GM12873 (cell line): ENCODE results near the gene CEP131.

Experiments used
- CTCF ChIP-seq: IDR thresholded peaks from 2 replicates; pipeline ENCODE4 v1.5.1; 2012; ENCODE audit warnings: low read depth, mild to moderate bottlenecking, moderate library complexity, low read length, control low read depth; ENCODE audit not compliant: insufficient read depth; ENCODE audit errors: missing control alignments

CEP131 gene

GRCh38 chr17:81189670-81190530 lies 32.9 kb downstream of the CEP131 start:
- TF ChIP-seq CTCF, result no peak

DNA sequence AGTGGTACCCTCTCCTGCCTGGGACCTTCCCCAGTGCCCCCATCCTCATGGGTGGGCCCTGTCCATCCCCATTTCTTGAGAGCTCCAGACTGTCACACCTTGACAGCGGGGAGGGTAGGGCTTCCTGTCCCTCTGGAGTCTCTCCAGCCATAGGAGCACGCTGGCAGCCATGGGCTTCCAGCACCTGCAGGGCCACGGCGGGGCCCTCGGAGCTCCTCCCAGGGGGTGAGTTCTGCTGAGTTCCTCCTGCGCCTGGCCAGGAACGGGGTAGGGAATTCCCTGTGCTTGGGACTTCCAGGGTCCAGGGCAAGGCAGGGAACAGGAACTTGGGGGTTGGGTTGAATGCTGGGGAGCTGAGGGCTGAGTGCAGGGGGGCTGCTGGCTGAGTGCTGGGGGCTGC lies 33.7 kb downstream of the CEP131 start:
- no peak for TF ChIP-seq CTCF

DNA sequence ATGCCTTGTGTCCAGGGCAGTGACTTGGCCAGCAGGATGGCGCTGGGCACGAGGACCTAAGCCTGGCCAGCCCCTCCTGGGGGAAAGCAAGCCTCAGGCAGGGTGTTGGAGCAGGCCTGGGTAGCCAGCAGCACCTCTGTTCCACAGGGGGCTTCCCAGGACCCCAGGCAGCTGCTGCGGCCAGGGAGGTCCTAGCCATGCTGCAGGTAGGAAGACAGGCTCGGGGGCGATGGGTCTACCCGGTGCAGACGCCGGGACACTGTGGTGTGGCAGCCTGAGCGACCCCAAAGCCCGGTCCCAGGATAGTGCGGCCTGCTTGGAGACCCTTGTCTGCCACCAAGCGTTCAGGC lies 34.3 kb downstream of the CEP131 start:
- no peak for TF ChIP-seq CTCF

DNA sequence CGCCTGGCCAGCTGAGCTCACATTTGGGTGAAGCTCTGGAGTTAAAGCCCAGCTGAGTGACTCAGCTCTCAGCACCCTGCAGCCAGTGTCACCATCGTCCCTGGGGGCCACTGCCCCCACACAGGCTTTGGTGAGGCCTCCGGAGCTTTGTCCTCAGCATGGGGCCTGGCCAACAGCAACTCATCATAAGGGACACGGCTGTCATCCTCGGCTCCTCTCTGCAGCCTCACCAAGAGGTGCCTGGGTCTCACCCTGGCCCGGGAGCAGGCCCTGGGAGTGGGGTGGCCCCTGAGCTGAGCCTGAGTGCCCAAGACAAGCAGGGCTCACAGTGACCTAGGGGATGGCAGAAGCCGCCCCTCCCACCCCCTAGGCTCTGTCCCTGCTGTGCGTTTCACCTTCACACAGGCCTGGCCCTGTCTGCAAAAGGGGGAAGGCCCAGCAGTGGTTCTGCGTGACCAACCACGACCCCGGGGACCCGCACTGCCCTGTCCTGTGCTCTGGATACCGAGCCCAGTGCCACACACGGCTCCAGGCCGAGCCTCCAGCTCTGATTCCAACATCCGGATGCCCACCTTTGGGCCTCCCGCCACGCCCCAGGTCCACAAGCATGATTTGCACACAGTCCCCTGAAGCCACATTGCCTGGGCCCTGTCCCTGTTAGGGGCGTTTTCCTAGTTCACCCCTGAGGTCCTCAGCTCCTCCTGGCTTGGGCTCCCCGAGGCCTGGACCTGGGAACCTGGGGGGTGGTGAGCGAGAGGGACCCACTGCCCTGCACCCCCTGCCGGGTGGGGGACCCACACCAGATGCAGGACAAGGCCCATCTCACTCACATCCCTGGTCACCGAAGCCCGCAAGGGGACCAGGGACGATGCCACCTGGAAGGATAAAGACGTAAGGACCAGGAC lies 34.9 kb downstream of the CEP131 start:
- no peak for TF ChIP-seq CTCF

GRCh38 chr17:81187120-81187519 lies 35.6 kb downstream of the CEP131 start:
- TF ChIP-seq CTCF, result no peak

- TF ChIP-seq CTCF, result no peak
Observed at GRCh38 chr17:81186203-81186602, 36.6 kb downstream of the CEP131 start.

DNA sequence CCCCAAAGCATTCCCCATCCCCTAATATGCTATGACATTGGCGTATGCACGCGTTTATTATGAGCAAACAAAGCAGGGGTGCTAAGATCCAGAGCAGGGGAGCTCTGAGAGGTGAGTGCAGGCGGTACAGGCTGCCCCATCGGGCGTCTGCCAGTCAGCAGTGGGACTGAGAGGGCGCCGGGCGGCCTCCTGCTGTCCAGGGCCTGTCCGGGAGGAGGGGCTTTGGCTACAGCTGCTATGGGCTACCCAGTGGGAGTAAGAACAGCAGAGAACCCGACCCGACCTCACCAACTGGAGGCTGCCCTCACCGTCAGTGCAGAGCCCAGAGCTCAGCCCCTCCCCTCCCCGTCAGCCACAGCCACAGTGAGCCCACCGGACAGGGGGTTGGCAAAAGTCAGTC lies 38.2 kb downstream of the CEP131 start:
- TF ChIP-seq CTCF, result no peak
